OCI-M2 (cell line): ENCODE measurements around the gene SPOCD1.

Experiments used
- DNase-seq: peaks from one replicate; lab custom pipeline; 2025; ENCODE audit not compliant: unreplicated experiment; lab: John Stamatoyannopoulos, UW

The SPOCD1 gene

GRCh38 chr1:31815752-31816500 is at the start of gene SPOCD1:
TSS of gene SPOCD1 (minus strand) at chr1:31816022. CDS start at chr1:31815333, 689 bp downstream.
- DNase-seq: no peak

- DNase-seq: no peak
These were observed 46.2 kb upstream of the SPOCD1 start for GRCh38 chr1:31862071-31862470.

- no peak for DNase-seq
These were observed 45.5 kb upstream of the SPOCD1 start for GRCh38 chr1:31861346-31861745.

GRCh38 chr1:31860581-31860980 is 44.8 kb upstream of the SPOCD1 start:
- no peak for DNase-seq

GRCh38 chr1:31859719-31860118 is 43.9 kb upstream of the SPOCD1 start:
- no peak for DNase-seq

- DNase-seq: no peak
These were observed 43.2 kb upstream of the SPOCD1 start for GRCh38 chr1:31859044-31859443.

- no peak for DNase-seq
These were observed 42.0 kb upstream of the SPOCD1 start for GRCh38 chr1:31857863-31858262.

GRCh38 chr1:31856140-31856539 is 40.3 kb upstream of the SPOCD1 start:
- DNase-seq: no peak

GRCh38 chr1:31855038-31855845 is 39.4 kb upstream of the SPOCD1 start:
- no peak for DNase-seq

GRCh38 chr1:31849653-31850052 is 33.8 kb upstream of the SPOCD1 start:
- no peak for DNase-seq

- DNase-seq: no peak
These were observed 32.6 kb upstream of the SPOCD1 start for GRCh38 chr1:31848381-31848897.

- DNase-seq: no peak
These were observed 30.7 kb upstream of the SPOCD1 start for GRCh38 chr1:31846484-31846883.

GRCh38 chr1:31843506-31843905 is 27.7 kb upstream of the SPOCD1 start:
- DNase-seq: no peak

- no peak for DNase-seq
These were observed 24.0 kb upstream of the SPOCD1 start for GRCh38 chr1:31839662-31840343.

- DNase-seq: no peak
These were observed 21.8 kb upstream of the SPOCD1 start for GRCh38 chr1:31837451-31838158.

GRCh38 chr1:31836638-31837037 is 20.8 kb upstream of the SPOCD1 start:
- no peak for DNase-seq

GRCh38 chr1:31835415-31835814 is 19.6 kb upstream of the SPOCD1 start:
- DNase-seq: no peak

GRCh38 chr1:31834501-31834900 is 18.7 kb upstream of the SPOCD1 start:
- DNase-seq: no peak

GRCh38 chr1:31831397-31832378 is 15.9 kb upstream of the SPOCD1 start:
- no peak for DNase-seq

GRCh38 chr1:31830511-31830910 is 14.7 kb upstream of the SPOCD1 start:
- DNase-seq: no peak
